ENCODE measurements around the gene PPIC.

DNA sequence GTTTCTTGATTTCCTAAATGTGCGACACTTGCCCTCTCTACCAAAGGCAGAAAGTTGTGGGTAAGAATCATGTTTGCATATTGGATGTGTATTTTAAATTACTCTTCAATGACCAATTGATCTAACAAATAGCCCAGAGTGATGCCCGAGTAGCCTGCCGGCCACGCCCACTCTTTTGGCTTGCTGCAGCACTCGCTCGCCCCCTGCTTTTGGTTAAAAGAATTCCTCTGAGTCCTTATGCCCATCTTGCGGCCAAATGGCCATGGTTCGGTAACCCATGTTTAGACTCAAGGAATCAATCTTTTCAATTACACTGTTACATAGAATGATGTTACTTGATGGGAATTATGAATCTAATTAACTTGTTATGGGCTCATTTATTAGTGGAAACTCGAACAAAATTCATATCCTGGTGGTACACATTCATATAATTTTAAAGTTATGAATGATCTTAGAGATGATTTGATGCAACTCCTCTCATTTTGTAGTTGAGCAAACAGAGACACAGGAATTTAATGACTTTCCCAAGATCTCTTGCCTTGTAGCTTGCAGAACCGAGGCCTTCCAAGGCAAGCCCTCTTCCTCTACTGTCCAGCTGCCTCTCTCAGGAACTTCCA is 36.5 kb downstream of the PPIC start:
- TF ChIP-seq, protein P1, sequence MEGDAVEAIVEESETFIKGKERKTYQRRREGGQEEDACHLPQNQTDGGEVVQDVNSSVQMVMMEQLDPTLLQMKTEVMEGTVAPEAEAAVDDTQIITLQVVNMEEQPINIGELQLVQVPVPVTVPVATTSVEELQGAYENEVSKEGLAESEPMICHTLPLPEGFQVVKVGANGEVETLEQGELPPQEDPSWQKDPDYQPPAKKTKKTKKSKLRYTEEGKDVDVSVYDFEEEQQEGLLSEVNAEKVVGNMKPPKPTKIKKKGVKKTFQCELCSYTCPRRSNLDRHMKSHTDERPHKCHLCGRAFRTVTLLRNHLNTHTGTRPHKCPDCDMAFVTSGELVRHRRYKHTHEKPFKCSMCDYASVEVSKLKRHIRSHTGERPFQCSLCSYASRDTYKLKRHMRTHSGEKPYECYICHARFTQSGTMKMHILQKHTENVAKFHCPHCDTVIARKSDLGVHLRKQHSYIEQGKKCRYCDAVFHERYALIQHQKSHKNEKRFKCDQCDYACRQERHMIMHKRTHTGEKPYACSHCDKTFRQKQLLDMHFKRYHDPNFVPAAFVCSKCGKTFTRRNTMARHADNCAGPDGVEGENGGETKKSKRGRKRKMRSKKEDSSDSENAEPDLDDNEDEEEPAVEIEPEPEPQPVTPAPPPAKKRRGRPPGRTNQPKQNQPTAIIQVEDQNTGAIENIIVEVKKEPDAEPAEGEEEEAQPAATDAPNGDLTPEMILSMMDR (IDR thresholded peaks at IDR 0.05) = peak; percentile 33 to 61 (median 48)
- no peak for TF ChIP-seq EP300 (IDR thresholded peaks at IDR 0.05)
